Fibroblast of peridontal ligament (primary cell): ENCODE results near the gene LGI2.
A peak's percentile ranks its signal among the peaks of the same experiment; 100 is the strongest.

ENCODE experiments used
- DNase-seq: peaks from one replicate; pipeline ENCODE4 v3.0.0-alpha.2; 2010; ENCODE audit errors: extremely low read depth

Gene LGI2

DNA sequence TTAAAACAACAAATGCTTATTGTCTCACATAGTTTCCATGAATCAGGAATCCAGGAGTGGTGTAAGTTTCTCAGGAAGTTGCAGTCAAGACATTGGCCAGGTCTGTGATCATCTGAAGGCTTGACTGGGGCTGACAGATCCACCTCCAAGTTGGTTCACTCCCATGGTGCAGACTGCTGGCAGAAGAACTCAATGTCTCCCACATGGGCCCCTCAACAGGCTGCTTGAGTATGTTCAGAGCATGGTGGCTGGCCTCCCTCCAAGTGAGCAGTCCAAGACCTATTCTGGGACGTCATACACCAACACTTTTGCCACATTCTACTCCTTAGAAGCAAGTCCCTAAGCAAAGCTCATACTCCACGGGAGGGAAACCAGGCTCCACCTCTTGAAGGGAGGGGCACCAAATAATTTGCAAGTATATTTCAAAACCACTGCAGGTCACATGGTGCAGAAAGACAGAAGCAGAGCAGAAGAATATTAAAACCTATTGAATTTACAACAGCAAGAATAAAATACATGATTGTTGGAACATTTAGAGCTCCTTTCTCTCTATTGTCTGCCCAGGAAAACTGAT is 35.3 kb downstream of the LGI2 start:
- no peak for DNase-seq

DNA sequence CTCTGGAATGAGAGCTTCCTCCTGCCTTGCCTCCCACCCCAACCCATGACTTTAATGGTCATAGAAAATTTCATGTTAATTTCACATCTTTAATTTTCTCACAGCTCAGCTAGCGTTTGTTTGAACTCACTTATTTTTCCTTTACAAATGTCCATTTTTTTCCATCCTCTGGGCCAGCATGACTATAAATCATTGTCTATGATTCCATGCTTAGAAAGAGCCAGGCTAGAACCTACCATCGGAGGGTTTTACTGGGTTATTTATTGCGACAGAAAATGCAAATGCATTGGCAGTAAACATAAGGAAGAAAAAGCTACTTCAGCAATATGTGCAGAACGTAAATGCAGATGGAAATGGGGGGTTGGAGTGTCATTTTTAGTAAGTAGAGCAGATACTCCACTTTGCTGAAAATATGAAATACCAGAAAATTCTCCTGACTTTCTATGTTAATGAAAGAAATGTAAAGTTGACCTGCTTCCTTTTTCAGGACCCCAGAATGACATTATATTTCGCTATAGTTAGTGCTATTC is 37.1 kb downstream of the LGI2 start:
- no peak for DNase-seq

DNA sequence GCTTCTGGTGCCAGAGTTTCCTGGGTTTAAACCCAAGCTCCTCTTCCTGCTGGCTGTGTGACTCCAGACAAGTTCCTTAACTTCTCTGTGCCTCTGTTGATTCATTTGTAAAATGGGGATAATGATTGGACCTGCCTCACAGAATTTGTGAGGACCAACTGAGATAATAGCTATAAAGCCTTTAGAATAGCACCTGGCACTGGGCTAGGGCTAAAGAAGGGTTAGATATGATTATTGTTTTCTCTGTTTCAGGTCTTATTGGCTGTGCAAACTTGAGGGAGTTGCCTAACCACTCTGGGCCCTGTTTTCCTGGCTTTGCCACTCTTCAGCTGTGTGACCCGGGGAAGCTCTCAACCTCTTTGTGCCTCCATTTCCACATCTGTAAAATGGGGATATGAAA is 37.8 kb downstream of the LGI2 start:
- no peak for DNase-seq

DNA sequence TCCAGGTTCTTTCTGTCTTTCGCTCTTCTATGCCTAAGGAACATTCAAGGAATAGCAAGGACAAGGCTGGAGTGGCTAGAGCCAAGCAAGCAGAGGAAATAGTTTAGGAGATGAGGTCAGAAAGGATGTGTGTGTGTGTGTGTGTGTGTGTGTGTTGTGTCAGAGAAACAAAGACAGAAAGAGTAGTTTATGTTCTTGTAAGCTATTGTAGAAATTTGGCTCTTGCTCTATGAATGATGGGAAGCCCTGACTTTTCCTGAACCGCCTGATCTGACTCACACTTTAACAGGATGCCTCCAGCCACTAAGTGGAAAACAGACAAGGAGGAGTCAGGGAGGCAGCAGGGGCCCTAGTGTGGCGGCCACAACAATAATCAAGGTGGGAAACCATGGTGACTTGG is 39.7 kb downstream of the LGI2 start:
- DNase-seq: peak; percentile 49

DNA sequence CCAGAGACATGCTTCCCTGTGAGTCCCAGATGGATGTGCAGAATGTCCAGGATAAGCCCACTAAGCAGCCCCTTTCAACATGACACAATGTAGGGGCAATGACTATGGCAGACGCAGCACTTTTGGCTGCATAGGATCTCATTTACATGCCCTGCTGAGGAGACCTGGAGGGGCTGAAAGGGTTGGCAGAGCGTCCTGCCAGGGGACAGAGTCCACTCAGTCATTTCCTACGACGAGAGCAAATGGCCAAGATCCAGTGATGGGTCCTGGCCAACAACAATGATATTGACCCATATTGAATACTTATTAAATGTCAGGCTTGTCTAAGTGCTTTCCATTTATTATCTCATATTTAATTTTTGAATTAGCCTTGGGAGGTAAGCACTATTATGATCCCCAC is 41.4 kb downstream of the LGI2 start:
- DNase-seq: no peak

DNA sequence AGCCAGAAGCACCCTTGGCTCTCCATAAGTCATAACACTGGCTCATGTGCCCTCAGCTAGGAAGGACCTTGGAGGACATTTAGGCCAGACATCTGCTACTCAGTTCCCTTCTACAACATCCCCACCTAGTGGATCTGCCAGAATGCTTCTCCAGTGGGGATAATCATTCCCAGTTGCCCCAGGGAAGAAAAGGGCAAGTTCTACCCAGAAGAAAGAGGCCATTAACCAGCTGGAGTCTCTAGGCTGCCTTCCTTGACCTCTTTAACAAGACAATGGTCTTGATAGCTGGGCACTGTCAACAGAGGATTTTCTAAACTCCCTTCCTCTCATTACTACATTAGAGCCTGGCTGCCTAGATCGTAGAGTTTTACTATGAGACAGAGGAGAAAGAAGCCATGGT is 42.0 kb downstream of the LGI2 start:
- DNase-seq: peak; percentile 76

DNA sequence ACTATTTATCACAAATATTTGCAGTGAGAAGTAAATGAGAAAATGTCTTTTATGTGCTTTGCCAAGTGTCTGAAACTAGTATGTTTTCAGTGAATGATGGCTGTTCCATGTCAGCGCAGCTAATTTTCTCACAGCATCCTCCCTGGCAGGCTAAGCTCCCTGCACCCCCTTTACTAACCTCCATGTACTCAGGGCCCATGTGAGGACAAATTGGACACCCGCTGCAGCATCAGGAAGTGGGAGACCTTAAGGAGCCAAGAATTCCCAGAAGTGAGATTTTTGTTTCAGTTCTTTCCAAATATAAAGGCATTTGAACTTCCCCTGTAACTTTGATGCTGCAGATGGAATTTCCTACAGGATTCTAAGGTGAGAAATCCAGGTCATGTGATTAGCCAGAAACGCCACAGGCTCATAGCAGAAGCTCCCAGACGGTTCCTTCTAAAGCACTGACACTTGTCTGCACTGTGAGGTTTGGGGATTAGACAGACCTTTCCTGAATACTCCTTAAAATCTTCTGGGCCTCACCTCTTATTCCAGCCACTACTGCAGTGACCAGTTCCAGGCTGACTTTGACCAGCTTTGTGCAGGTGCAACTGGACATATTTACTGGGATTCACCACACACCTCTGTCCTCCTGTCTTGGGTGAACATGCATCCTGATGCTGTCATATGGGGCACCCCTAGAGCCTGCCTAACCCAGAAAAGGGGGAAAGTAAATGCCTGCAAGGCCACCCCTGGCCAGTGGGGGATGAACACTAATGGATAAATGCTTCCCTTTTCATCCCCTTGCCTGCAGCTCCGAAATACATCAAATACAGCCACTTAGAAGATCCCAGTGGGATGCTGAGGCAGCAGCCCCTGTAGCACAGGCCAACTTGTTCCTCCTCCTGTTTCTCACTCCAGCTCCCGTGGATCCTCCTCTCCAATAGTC is 45.9 kb downstream of the LGI2 start:
- no peak for DNase-seq

DNA sequence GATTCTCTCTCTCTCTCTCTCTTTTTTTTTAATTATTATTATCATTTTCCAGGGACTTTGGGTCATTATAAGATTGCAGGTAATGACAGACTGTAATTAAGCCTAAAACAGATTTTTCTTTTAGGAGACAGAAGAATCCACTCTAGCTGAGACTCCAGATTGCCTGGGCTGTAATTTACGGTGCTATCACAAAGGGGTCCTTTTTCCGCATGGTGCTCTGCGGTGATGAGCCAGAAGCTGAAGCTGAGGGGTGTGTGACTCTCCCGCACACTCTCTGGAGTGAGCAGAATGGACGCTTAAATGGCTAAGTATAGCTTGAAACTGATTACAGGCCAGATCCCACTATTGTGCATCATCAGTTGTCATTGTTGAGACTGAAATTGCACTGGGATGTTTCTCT is 50.0 kb downstream of the LGI2 start:
- DNase-seq: no peak

DNA sequence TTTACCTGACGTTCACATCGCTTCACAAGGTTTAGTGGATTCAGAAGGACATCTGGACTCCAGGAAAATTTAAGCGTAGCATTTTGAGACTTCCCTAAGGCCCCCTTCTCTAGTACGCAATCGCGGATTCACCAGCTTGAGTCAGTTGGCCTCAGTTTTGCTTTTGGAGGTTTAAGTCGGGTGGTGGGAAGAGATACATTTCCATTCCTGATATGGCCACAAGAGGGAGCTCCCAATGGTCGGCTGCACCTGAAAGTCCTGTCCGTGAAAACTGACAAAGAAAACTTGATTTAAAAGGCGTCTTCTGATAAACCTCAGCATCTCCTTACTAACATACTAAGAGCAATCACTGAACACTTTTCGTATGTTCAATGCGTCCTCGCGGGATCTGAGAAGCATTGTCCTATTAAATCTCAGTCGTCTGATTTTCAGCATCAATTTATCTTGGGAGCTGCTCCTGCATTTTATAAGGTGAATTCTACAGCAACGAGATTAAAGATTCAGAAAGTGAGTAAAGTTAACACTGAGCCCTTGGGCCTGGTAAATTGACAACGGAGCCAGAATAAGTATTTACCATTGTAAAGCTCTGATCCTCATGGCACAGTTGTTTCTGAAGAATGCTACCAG is 50.6 kb downstream of the LGI2 start:
- peak; percentile 74 for DNase-seq

DNA sequence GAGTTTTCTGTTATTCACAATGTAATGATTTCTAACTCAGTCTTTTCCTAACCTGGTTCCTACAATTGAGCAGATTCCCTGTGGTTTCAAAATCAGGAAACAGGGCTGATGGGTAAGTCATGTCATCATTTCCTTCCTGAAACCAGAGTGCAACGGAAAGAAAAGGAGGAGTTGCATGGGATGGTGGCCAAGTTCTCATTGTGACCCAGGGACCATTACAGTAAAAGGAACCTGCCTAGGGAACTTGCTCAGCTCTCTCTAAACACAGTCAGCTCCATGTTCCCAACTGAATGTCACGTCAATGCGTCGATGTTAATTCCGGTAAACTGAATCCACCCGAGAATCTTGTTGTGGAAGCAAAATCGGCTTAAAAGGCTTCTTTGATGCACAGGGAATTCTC is 51.2 kb downstream of the LGI2 start:
- DNase-seq: no peak

DNA sequence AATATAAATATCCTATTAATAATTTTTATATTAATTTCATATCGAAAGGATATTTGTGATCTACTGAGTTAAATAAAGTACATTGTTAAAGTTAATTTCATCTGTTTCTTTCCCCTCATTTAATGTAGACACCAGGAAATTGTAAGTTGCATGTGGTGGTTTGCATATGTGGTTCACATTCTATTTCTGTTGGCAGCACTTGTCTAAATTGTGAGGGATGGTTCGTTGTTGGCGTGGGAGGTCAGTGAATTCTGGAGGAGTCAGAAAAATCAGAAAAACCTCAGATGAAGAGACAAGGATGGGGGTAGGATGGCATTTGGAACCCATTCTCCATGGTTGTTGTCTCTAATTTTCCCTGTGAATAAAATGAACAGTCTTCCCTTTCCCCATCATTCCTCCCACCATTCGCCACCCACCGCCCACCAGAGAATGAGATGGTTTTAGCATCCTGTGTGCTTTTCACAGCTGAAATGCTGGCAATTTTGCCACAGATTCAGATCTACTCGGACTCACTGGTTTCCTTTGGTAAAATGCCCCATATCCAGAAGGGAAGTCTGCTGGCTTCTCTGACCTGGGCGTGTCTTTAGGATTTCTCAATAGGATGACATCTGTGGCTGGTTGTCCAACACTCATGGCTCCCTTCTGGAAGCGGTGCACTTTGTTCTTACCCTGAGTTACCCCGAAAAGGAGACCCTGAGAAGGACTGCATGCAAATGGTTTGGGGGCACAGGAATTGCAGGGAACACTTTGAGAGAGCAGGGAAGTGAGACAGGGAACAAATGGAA is 52.3 kb downstream of the LGI2 start:
- DNase-seq: peak; percentile 34

DNA sequence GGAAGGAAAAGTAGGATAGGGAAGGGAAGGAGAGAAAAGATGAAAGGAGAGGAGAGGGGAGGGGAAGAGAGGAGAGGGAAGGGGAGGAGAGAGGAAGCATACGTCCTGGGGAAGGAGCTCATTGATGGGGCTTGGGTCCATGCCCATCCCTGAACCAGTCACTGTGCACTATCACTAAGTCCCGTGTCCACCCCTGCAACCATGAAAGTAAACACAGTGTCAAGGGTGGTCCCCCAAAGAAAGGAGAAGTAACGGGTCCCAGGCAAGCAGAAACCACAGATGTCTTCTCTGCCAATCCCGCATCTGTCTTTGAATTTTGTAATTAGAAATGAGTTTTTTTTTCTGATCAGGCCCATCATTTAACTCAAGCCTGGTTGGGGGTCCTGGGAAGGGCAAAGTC is 55.2 kb downstream of the LGI2 start:
- no peak for DNase-seq

DNA sequence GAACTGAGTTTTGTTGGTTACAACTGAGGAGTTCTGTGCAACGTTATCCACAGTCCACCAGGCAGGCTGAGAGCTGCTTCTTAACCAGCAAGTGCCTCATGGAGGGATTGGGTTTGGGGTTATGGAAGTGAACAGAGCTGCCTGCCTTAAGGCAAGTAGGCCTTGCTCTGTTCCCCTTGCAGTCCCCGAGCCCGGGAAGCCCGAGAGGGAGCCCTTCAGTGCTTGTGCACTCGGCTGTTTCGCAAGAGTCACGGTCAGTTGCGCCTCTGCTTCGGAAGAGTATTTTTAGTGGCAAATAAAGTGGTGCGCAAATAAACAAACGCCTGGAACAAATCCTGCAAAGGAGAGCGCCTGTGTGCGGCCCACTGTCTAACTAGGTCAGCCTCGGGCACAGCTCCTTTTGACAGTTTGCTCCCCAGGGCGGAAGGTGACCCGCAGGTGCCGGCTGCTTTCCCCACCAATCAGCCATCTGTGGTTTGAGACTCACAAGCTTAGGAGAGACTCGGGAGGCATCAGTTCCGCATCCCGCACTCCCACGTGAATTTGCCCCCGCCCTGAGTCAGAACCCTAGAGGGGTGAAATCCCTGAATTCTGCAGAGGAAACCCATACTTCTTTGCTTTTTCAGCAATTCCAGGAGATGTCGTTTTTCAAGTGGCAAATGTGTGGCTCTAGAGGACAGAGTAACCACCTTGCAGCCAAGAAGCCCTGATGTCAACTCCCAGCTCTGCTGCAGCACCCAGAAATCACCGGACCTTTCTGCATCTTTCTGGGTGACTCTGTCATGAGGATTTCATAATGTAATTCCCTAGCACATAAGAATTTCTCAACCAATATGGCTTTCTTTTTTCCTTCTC is 56.8 kb downstream of the LGI2 start:
- no peak for DNase-seq

DNA sequence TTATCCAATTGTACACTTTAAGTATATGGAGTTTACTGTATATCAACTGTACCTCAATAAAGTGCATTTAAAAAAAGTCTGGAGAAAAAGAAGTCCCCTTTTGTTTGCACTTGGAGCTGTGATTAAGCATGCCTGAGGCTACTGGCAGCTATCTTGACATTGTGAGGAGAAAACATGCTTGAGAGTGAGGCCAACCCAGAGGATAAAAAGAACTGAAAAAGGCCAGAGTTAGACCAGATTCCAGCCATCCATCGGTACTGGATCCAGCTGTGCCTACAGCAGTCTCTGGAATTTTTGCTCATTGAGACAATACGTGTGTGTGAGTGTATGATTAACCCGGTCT is 57.4 kb downstream of the LGI2 start:
- peak; percentile 18 for DNase-seq

DNA sequence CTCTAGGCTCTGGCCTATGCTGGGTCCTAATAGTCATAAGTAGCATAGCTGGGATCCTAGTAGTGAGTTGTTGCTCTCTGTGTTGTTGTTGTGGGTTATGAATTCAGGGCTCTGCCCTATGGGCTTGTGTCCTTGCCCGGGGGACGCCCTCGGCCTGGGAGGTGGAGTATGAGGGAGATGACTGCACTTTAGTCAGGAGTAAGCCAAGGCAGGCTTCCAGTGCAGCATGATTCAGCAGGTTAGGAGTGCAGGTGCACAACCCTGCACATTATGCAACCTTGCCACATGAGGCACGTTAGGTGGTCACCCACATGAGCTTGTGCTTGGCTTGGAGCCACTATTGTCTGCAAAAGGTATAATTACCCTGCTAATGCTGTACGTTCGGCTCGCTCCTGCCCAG is 59.6 kb downstream of the LGI2 start:
- DNase-seq: no peak

DNA sequence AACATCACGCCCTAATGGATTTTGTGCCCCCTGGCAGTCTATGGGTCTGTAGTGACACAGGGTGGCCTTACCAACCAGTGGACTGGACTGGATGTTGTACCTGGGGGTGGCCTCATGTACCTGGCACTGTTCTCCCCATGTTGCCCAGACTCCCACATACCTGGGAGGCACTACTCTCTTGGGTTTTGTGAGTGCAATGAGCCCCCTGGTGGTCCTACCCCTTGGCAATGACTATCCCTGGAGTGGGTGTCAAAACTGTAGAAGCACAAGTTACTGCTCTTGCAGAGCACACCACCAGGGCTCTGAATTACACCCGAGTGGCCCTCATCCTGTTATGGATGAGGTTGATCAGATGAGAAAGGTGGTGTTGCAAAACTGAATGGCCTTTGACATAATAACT is 60.1 kb downstream of the LGI2 start:
- no peak for DNase-seq

DNA sequence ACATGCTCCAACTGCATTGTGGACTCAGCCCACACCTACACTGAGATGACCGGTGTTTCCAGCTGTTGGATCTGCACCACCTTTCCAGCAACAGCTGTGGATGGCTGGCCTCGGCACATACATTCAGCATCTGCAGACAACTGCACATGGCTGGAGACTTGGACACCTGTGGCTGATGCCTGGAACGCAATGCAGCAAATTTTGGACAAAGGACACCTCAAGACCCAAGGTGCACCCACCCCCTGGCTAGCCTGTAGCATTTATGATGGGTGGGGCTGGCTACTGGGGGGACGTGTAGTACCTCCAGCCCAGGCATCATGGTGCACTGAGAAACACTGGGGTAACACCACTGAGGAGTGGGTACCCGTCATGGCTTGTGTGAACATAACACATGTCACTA is 60.6 kb downstream of the LGI2 start:
- no peak for DNase-seq

DNA sequence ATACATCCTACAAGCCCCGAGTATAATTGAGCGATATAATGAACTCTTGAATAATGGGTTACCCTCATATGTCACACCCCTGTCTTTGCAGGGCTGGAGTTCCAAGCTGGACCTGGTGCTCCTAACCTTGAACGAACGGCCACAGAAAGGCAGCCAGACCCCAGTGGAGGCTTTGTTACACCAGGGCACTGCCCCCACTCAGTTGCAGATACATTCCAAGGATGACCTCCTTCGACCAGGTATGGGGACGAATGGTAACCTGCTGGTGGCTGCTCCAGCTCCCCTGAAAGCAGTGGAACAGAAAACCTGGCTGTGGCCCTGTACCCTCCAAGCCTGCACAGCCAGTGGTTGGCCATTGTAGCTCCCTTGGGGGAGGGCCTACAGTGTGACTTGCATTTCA is 61.3 kb downstream of the LGI2 start:
- no peak for DNase-seq

DNA sequence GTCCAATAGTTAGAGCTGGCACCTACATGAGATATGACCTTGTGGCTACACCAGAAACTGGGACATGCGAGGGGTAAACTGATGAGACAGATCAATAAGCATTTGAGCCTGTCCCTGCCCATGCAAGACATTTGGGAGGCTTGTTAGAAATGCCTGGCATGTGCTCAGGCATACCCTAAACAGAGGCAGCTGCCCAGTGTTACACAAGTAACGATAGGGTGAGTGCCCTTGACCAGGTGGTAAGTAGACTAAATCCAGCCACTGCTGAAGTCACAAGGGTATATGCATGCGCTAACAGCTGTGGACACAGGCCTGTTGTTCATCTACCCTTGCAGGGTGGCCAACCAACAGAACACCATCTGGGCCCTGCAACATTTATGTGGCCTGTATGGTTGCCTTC is 61.8 kb downstream of the LGI2 start:
- no peak for DNase-seq

DNA sequence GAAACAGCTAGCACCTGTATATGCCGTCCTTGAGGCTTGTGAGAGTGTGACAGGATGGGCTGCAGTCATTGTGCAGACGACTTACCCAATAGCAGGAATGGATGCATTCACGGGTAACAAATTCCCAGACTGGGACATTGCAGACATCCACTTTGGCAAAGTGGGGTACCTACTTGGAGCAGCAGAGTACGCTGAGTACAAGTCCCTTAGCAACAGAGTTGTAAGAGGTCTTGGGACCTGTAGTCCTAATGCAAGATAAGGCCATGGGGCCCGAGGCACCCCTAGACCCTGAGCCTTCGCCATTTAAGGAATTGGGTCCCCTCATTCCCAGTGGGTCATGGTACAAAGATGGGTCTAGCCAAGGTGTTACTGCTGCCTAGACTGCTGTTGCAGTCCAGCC is 62.5 kb downstream of the LGI2 start:
- no peak for DNase-seq

DNA sequence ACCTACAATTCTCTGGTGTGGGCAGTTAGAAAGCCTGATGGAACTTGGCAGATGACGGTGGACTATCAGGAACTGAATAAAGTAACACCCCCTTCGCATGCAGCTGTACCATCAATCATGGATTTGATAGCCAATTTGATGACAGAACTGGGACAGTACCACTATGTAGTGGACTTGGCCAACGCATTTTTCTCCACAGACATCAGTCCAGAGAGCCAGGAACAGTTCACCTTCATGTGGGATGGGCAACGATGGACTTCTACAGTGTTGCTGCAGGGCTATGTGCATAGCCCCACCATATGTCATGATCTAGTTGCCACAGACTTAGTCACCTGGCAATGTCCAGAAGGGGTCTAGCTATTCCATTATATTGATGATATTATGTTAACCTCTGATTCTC is 63.4 kb downstream of the LGI2 start:
- DNase-seq: no peak
